Liver (tissue), 3 donors: ENCODE measurements around the gene PPP1R1A.

Experiments
- EGR1 ChIP-seq, 2 donors: IDR thresholded peaks; 2 replicates each; pipeline ENCODE4 v1.6.1; 2016 to 2018; ENCODE audit warnings: antibody characterized with exemption in 2 of 2, low read depth in 2 of 2
- HNF4G ChIP-seq: IDR thresholded peaks from 2 replicates; pipeline ENCODE4 v1.6.1; 2016; ENCODE audit warnings: antibody characterized with exemption
- MAX ChIP-seq: IDR thresholded peaks from 2 replicates; pipeline ENCODE4 v1.6.1; 2016; ENCODE audit warnings: antibody characterized with exemption
- NR2F2 ChIP-seq: IDR thresholded peaks from 2 replicates; pipeline ENCODE4 v1.6.1; 2016; ENCODE audit warnings: antibody characterized with exemption
- RAD21 ChIP-seq, 2 donors: IDR thresholded peaks; 2 replicates each; pipeline ENCODE4 v1.6.1; 2016; ENCODE audit warnings: antibody characterized with exemption in 2 of 2, mild to moderate bottlenecking in 2 of 2
- SP1 ChIP-seq: IDR thresholded peaks from 2 replicates; pipeline ENCODE4 v1.6.1; 2018; ENCODE audit warnings: antibody characterized with exemption, mild to moderate bottlenecking
- TF ChIP-seq, protein P1 (sequence below): fragments of 150-350 bp; IDR thresholded peaks from 2 replicates; pipeline ENCODE4 v1.5.1; 2017; ENCODE audit warnings: improper control_type of control experiment, low read depth, low read length; ENCODE audit not compliant: missing input control
- TF ChIP-seq, protein P2 (sequence below): IDR thresholded peaks from 2 replicates; pipeline ENCODE4 v1.6.1; 2016; ENCODE audit warnings: antibody characterized with exemption, mild to moderate bottlenecking
- TF ChIP-seq, protein P3 (sequence below): IDR thresholded peaks from 2 replicates; pipeline ENCODE4 v1.6.1; 2016; ENCODE audit warnings: antibody characterized with exemption
- donor health status: healthy.
- donor health status: healthy.

DNA sequence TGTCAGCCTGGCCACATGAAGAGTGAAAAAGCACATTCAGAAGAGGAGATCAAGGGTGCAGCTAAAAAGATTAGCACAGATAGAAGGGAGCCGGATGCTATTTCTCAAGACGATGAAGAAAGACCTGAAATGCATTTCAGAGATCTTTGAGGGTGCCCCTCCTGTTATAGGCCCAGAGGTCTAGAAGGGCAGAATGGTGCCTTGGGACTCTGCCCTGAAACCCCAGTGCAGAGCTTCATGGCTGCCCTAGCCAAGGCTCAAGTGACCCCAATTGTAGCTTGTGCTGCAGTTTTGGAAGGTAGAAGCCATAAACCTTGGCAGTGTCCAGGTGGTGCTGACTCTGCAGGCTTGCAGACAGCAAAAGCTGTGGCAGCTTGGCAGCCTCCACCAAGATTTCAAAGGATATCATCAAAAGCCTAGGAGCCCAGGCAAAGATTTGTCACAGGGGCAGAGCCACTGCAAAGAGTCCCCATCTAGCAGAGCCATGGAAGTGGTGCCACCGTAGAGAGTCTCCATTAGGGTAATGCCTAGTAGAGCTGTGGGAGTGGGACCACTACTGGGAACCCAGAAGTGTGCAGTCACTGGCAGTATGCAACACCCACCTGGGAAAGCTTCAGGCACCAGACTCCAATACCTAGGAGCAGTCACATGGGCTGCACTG is 39.9 kb upstream of the PPP1R1A start:
- TF ChIP-seq, protein P1, sequence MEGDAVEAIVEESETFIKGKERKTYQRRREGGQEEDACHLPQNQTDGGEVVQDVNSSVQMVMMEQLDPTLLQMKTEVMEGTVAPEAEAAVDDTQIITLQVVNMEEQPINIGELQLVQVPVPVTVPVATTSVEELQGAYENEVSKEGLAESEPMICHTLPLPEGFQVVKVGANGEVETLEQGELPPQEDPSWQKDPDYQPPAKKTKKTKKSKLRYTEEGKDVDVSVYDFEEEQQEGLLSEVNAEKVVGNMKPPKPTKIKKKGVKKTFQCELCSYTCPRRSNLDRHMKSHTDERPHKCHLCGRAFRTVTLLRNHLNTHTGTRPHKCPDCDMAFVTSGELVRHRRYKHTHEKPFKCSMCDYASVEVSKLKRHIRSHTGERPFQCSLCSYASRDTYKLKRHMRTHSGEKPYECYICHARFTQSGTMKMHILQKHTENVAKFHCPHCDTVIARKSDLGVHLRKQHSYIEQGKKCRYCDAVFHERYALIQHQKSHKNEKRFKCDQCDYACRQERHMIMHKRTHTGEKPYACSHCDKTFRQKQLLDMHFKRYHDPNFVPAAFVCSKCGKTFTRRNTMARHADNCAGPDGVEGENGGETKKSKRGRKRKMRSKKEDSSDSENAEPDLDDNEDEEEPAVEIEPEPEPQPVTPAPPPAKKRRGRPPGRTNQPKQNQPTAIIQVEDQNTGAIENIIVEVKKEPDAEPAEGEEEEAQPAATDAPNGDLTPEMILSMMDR, result no peak
- no peak for TF ChIP-seq HNF4G
- no peak for TF ChIP-seq SP1
- TF ChIP-seq NR2F2, result no peak
- TF ChIP-seq, protein P2, sequence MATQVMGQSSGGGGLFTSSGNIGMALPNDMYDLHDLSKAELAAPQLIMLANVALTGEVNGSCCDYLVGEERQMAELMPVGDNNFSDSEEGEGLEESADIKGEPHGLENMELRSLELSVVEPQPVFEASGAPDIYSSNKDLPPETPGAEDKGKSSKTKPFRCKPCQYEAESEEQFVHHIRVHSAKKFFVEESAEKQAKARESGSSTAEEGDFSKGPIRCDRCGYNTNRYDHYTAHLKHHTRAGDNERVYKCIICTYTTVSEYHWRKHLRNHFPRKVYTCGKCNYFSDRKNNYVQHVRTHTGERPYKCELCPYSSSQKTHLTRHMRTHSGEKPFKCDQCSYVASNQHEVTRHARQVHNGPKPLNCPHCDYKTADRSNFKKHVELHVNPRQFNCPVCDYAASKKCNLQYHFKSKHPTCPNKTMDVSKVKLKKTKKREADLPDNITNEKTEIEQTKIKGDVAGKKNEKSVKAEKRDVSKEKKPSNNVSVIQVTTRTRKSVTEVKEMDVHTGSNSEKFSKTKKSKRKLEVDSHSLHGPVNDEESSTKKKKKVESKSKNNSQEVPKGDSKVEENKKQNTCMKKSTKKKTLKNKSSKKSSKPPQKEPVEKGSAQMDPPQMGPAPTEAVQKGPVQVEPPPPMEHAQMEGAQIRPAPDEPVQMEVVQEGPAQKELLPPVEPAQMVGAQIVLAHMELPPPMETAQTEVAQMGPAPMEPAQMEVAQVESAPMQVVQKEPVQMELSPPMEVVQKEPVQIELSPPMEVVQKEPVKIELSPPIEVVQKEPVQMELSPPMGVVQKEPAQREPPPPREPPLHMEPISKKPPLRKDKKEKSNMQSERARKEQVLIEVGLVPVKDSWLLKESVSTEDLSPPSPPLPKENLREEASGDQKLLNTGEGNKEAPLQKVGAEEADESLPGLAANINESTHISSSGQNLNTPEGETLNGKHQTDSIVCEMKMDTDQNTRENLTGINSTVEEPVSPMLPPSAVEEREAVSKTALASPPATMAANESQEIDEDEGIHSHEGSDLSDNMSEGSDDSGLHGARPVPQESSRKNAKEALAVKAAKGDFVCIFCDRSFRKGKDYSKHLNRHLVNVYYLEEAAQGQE, result no peak
- no peak for TF ChIP-seq MAX
- TF ChIP-seq, protein P3, sequence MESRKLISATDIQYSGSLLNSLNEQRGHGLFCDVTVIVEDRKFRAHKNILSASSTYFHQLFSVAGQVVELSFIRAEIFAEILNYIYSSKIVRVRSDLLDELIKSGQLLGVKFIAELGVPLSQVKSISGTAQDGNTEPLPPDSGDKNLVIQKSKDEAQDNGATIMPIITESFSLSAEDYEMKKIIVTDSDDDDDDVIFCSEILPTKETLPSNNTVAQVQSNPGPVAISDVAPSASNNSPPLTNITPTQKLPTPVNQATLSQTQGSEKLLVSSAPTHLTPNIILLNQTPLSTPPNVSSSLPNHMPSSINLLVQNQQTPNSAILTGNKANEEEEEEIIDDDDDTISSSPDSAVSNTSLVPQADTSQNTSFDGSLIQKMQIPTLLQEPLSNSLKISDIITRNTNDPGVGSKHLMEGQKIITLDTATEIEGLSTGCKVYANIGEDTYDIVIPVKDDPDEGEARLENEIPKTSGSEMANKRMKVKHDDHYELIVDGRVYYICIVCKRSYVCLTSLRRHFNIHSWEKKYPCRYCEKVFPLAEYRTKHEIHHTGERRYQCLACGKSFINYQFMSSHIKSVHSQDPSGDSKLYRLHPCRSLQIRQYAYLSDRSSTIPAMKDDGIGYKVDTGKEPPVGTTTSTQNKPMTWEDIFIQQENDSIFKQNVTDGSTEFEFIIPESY, result no peak
- TF ChIP-seq RAD21 (IDR thresholded peaks at IDR 0.05), result no peak
- TF ChIP-seq EGR1 (IDR thresholded peaks at IDR 0.05; ENCODE audit: low read depth in 2 of 2), result no peak
